SK-N-SH treated with all-trans-retinoic acid at 6 μM for 48 hours (cell line): ENCODE measurements around the gene ERC1.

ENCODE experiments used
- CREB5 ChIP-seq: fragments of 250-450 bp; sonication (Bioruptor Pico); IDR thresholded peaks from 2 replicates; pipeline ENCODE4 v1.5.1; 2020; ENCODE audit warnings: low read depth, mild to moderate bottlenecking, moderate library complexity
- PPARA ChIP-seq: fragments of 250-450 bp; sonication (Bioruptor Pico); IDR thresholded peaks from 2 replicates; pipeline ENCODE4 v1.5.0; 2020; ENCODE audit warnings: mild to moderate bottlenecking, borderline replicate concordance

DNA sequence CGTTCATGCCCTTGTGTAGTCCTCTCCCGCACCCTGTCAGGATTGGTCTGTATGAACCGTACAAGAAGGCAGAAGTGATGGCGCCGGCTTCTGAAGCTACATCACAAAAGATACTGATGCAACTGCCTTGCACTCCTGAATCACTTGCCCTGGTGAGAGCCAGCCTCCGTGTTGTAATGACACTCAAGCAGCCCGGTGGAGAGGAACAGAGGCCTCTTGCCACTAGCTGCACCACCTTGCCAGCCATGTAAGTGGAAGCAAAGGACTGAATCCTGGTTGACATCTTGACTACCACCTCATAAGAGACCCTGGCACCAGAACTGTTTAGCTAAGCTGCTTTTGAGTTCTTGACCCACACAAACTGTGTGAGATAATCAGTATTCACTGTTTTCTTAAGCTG is 266.0 kb downstream of the ERC1 start:
- TF ChIP-seq CREB5 (no peak), PPARA (CRISPR knock-in tag) (no peak)
